Measurements from ENCODE around the gene ZNF407.

- no peak for TF ChIP-seq EZH2 (IDR thresholded peaks at IDR 0.05; ENCODE audit: borderline replicate concordance, low read depth, low read length, severe bottlenecking)
- TF ChIP-seq CTCF (IDR thresholded peaks at IDR 0.05; ENCODE audit: borderline replicate concordance, extremely low read depth, low read length, poor library complexity, severe bottlenecking) = no peak
Measured at GRCh38 chr18:74589811-74590210, 7.9 kb upstream of the ZNF407 start.

Measured in DND-41 (cell line).